SH-SY5Y (cell line): ENCODE data around the gene CHAC1.

Experiments used
- GATA2 ChIP-seq: IDR thresholded peaks from 2 replicates; pipeline ENCODE4 v1.6.1; 2011; ENCODE audit warnings: mild to moderate bottlenecking, low read depth, low read length
- GATA3 ChIP-seq: IDR thresholded peaks from 2 replicates; pipeline ENCODE4 v1.6.1; 2011; ENCODE audit warnings: low read depth, mild to moderate bottlenecking, low read length, moderate library complexity

- TF ChIP-seq GATA3 (no peak), GATA2 (no peak)
These were observed 23.5 kb downstream of the CHAC1 start for GRCh38 chr15:40976819-40977218.
